ENCODE measurements around the gene DOCK4. TPM values are rescaled to one million over a fixed set of nuclear protein-coding genes. Genes with fewer than 3 reads are reported as not detected.

DOCK4 gene
- total RNA-seq, 2 donors from 2014 or later, result 6.5 to 11.1 TPM

DNA sequence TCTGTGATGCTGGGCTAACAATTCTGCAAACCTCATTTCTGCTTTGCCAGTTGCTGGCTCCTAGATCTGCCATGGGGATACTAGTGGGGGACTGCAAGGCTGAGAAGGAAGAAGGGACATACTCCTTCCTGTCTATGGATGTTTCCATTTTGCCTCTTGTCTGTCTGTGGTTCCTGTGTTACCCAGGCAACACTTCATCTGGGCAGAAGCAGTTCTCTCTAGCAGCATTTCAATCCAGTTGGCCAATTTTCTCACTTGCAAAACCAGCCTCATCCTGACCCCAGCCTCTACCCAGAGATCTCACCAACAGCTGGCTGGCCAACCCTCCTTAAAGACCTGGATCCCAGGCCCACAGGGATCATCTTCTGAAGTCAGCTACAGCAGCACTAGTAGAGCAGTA, 131.7 kb downstream of the DOCK4 start:
- Histone ChIP-seq H3K9me3 (no peaks in the 10 kb centered on the region), H3K4me1 (no peaks in the 10 kb centered on the region), H3K27ac (no peak overlapping the region), H3K4me3 (no peak overlapping the region), H3K27me3 (no peaks in the 10 kb centered on the region), H3K36me3 (no peaks in the 10 kb centered on the region), H3K9ac (ENCODE audit: low read depth in 2 of 2, low read length in 2 of 2) (no peak overlapping the region)
- intact Hi-C loops (cut with DNase I), result no loop called here
- DNase-seq, result no peak
- TF ChIP-seq, protein P1, sequence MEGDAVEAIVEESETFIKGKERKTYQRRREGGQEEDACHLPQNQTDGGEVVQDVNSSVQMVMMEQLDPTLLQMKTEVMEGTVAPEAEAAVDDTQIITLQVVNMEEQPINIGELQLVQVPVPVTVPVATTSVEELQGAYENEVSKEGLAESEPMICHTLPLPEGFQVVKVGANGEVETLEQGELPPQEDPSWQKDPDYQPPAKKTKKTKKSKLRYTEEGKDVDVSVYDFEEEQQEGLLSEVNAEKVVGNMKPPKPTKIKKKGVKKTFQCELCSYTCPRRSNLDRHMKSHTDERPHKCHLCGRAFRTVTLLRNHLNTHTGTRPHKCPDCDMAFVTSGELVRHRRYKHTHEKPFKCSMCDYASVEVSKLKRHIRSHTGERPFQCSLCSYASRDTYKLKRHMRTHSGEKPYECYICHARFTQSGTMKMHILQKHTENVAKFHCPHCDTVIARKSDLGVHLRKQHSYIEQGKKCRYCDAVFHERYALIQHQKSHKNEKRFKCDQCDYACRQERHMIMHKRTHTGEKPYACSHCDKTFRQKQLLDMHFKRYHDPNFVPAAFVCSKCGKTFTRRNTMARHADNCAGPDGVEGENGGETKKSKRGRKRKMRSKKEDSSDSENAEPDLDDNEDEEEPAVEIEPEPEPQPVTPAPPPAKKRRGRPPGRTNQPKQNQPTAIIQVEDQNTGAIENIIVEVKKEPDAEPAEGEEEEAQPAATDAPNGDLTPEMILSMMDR (IDR thresholded peaks at IDR 0.05), result no peak

DNA sequence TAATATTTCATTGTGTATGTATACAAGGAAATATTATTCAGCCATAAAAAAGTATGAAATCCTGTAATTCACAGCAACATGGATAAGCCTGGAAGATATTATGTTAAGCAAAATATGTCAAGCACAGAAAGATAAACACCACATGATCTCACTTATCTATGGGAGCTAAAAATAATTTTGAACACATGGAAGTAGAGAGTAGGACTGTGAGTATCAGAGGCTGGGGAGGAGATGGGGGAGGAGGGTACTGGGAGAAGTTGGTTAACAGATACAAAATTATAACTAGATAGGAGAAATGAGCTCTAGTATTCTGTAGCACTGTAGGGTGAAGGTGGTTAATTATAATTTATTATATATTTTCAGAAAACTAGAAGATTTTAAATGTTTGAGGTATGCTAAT, 132.7 kb downstream of the DOCK4 start:
- no peak for DNase-seq
- no peaks in the 10 kb centered on the region for H3K9me3 ChIP-seq
- H3K4me1 ChIP-seq, result no peaks in the 10 kb centered on the region
- intact Hi-C loops (cut with DNase I), result no loop called here
- H3K9ac ChIP-seq (ENCODE audit: low read depth in 2 of 2, low read length in 2 of 2), result no peak overlapping the region
- no peaks in the 10 kb centered on the region for H3K36me3 ChIP-seq
- TF ChIP-seq, protein P1 (IDR thresholded peaks at IDR 0.05), result no peak
- no peak overlapping the region for H3K4me3 ChIP-seq
- H3K27ac ChIP-seq, result no peak overlapping the region
- no peaks in the 10 kb centered on the region for H3K27me3 ChIP-seq

DNA sequence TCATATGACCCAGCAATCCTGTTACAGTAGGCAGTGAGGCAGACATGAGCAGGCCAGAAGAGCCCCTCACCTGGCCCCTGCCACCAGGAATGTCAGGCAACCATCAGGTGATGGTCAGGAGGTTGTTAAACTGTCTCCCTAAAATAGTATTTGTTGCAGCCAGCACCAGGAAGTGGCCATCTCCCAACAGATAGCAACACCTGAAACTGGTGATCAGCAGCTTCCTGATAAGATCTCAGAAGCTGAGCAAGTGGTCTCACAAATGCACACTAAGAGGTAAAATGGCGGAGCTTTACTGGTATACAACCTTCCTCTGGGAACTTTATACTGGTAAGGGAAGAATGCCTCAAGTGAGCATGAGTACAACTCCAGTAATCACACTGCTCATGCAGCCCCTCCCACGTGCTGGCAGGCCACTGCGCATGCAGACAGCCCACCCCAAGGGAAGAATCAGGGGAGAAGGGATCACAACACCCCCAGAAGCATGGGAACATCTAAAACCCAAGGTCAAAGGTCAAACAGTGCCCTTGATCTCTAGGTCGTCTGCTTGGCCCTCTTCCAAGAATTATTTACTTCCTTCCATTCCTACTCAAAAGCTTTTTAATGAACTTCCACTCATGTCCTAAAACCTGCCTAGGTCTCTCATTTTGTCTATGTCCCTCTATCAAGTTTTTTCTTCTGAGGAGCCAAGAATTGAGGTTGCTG, 133.5 kb downstream of the DOCK4 start:
- Histone ChIP-seq H3K27me3 (no peaks in the 10 kb centered on the region), H3K9me3 (no peaks in the 10 kb centered on the region), H3K4me3 (no peak overlapping the region), H3K36me3 (no peaks in the 10 kb centered on the region), H3K9ac (ENCODE audit: low read depth in 2 of 2, low read length in 2 of 2) (no peak overlapping the region), H3K4me1 (no peaks in the 10 kb centered on the region), H3K27ac (no peak overlapping the region)
- TF ChIP-seq, protein P1 (IDR thresholded peaks at IDR 0.05), result no peak
- no peak for DNase-seq
- intact Hi-C loops (cut with DNase I), result no loop called here

DNA sequence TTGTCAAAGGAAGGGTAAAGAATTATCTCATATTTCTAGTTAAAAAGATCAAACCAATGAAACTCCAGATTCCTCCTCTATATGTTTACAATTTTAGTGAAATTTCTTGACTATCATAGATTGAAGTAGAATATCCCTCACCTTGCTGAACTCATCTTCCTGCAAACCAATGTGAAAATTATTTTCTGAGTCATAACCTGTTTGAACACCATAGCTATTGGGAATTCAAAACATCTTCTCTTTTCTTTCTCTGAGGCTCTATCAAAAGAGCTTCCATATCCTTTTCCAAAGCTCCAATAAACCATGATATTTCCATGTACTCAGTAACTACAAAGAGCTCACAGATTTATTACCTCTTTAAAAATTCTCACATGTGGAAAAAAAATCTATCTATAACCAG, 134.3 kb downstream of the DOCK4 start:
- Histone ChIP-seq H3K9me3 (no peaks in the 10 kb centered on the region), H3K9ac (ENCODE audit: low read depth in 2 of 2, low read length in 2 of 2) (no peak overlapping the region), H3K36me3 (no peaks in the 10 kb centered on the region), H3K27me3 (no peaks in the 10 kb centered on the region), H3K4me3 (no peak overlapping the region), H3K27ac (no peak overlapping the region), H3K4me1 (no peaks in the 10 kb centered on the region)
- intact Hi-C loops (cut with DNase I), result no loop called here
- TF ChIP-seq, protein P1 (IDR thresholded peaks at IDR 0.05), result no peak
- no peak for DNase-seq

DNA sequence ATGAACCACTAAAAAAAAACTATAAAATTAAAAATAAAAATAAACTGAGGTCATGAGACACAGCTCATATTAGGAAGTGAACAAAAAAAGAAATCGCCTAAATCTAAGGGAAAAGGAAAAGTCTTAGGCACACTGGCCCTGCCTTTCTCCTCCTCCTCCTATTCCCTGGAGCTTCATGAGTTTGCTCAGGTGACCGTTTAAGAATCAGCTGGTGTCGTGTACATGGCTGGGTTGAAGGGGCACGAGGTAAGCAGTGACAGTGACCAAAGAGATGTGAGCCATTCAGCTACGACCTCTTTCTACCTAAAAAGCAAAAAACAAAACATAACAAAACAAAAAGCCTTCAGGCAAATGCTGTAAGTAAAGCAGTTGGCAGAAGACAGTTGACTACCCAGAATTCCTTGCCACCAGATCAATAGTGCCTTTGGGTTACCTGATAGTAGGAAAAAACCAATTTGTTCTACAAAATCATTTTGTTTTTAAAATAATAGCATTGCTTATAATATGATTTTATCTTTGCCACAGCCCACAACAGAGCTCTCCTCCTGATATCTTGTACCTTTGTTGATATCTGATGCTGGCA, 135.4 kb downstream of the DOCK4 start:
- no peaks in the 10 kb centered on the region for H3K4me1 ChIP-seq
- no peak overlapping the region for H3K9ac ChIP-seq (ENCODE audit: low read depth in 2 of 2, low read length in 2 of 2)
- H3K9me3 ChIP-seq, result no peaks in the 10 kb centered on the region
- H3K4me3 ChIP-seq, result no peak overlapping the region
- TF ChIP-seq, protein P1 (IDR thresholded peaks at IDR 0.05), result no peak
- no peak for DNase-seq
- intact Hi-C loops (cut with DNase I), result no loop called here
- no peaks in the 10 kb centered on the region for H3K36me3 ChIP-seq
- no peaks in the 10 kb centered on the region for H3K27me3 ChIP-seq
- H3K27ac ChIP-seq, result no peak overlapping the region

All from colonic mucosa (tissue), 4 donors.